Ecto neural progenitor cell (in vitro differentiated cells): ENCODE results near the gene AIG1.

ENCODE experiments used
- DNase-seq: peaks from one replicate; pipeline ENCODE4 v3.0.0-alpha.2; 2018; ENCODE audit warnings: low spot score

The AIG1 gene

DNA sequence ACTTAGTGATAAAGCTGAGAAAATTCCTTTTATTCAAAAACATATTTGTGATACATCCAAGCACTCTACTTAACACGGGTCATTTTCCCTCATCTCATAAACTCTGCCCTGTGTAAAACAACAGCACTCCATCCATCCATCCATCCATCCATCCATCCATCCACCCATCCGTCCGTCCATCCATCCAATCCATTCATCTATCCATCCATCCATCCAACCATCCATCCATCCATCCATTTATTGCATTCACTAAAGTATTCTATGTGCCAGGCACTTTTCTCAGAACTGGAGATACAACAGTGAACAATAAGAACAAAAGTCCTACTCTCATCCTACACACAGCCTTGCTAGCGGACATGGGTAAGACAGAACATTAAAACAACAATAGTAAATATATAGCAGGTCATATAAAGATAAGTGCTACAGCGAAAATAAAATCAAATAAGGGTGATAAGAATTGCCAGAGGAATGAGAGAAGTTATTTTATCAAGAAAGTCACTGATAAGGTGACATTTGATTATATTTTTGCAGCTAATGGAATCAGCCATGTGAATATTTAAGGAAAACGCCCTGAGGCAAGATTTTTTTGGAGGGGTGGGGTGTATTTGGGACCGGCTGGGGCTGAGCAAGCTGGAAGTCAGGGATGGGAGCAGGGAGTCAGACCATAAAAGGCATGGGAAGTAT, 311.7 kb downstream of the AIG1 start:
- DNase-seq, result no peak

DNA sequence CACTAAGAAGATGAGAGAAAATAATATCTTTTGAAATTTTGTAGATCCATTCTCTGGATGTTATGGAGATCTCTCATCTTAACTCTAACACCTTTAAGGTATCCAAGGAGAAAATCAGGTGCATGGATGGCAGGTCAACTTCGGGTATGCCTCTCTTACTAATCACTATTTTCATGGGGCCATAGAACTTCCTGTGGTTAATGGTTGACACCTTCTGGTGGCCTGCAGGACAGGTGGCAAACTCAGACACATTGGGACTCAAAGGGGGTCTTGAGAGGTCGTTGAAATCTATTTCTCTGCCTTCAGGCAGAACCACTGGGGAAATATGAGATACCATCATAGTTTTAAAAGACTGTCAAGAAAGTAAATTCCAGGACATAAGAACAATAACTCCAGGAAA, 313.3 kb downstream of the AIG1 start:
- no peak for DNase-seq

DNA sequence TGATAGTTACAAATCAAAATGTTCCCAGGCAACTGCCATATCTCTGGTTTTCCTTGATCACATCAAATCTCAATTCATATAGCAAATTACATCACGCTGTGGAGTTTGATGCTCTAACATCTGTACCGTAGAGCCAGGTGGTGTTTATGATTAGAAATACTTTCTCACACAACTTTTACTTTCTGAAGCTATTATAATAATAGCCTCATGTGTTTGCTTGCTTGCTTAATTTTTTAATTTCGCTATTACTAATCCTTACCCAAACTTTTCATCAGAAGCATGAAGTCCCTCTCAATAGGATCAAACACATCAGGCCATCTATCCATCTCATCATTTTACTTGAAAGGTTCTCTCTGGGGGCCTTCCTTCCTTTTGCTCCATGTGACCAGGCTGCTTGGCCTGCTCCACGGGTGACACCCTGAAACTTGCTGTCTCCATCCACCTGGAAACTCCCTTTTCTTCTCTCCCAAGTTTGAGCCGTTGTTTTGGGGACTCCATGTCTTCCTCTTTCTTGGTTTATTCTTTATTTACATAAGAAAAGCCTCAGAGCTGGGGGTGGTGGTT, 314.4 kb downstream of the AIG1 start:
- no peak for DNase-seq

DNA sequence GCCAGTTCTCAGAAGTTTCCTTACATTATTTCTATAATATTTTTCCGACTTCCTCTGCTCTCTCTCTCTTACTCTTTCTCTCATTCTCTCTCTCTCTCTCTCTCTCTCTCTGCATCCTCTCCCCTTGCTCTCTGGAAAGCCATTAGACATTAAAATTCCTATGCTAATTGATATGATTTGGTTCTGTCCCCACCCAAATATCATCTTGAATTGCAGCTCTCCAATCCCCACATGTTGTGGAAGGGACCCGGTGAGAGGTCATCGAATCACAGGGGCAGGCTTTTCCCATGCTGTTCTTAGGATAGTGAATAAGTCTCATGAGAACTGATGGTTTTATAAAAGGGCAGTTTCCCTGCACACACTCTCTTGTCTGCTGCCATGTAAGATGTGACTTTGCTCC, 315.7 kb downstream of the AIG1 start:
- no peak for DNase-seq

- DNase-seq, result no peak
These were observed 316.2 kb downstream of the AIG1 start for GRCh38 chr6:143376861-143377260.

- no peak for DNase-seq
These were observed 324.9 kb downstream of the AIG1 start for GRCh38 chr6:143385636-143386035.

DNA sequence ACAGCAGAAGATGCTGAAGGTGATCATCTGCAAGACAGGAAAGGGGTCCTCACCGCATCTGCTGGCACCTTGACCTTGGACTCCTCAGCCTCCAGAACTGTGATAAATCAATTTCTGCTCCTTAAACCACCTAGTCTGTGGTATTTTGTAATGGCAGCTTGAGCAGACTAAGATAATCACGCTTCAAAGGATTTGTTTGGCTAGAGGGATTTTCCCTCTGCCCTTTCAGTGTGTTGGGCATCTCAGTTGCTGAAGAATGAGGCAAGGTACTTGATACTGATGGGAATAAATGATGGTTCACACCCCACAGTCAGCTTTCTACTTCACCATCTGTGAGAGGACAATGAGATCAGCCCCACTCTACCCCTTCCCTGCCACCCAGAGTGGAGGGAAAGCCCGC, 329.6 kb downstream of the AIG1 start:
- DNase-seq, result no peak
